Measurements from ENCODE around the gene CACNG5. TPM values are rescaled to one million over a fixed set of nuclear protein-coding genes. Genes with fewer than 3 reads are reported as not detected.

The CACNG5 gene
- total and polyA plus RNA-seq, 5 donors: not detected

DNA sequence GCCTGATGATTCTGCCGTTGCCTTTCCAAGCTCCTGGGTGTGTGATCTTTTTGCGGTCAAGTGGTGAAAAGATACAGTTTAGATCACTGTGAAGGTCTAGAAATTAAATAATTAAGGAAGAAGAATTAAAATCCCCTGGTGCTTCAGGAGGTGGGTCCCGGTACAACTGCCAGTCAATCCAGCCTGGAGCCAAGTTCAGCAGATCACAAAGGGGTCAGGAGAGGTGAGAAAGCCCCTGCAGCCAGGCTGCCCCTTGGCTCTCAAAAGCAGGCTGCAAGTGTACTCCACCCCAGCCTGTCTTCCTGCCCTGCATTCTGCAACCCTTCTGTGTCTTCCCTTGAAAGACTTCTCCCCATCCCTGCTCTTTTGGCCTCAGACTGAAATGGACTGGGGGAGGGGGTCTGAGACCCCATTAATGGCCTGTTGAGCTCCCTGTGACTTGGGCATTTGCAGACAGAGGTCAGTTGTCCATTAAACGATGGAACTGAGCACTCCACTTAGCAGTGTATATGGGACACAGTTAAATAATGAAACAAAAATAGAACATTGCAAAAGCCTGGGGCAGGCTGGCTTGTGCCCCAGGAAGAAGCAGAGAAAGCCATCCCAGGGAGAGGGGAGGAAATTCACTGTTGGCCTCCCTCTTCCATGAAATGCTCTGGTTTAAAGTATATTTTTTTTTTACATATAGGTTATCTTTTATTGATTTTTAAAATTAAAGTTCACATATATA lies 15.1 kb downstream of the CACNG5 start:
- peak in 1 of 3 donors; percentile 16 for DNase-seq
- peaks cover 3% of the 10 kb centered on the region for H3K4me1 ChIP-seq (ENCODE audit: control insufficient read depth, insufficient read depth, low read length)
- no peaks in the 10 kb centered on the region for H3K27me3 ChIP-seq (ENCODE audit: control insufficient read depth, insufficient read depth)
- no peaks in the 10 kb centered on the region for H3K9me3 ChIP-seq (ENCODE audit: control insufficient read depth, low read length)
- 63% methylated on average over 4 of the region's 4 CpGs for WGBS
- peak; percentile 41 to 78 for ATAC-seq
- no peak overlapping the region for H3K27ac ChIP-seq (ENCODE audit: low read length)
- intact Hi-C loops (cut with DNase I): no loop called here
- no peak overlapping the region for H3K4me3 ChIP-seq (ENCODE audit: low read length)

DNA sequence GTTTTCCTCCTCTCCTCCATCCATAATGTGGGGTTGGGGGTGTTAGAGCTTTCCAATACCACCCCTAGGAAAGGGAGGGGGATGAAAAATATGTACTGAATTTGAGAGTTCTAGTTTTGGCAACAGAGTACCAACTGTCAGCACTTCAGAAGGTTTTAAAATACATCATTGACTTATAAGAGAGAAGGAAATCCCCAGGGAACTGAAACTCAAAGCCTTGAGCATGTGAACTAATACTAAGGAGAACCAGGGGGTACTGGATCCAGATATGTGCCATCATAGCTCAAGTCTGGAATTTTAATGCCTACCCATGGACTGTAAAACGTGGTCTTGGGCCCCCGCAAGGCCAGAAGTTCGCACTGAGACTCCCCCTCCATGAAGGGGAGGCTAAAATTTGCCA lies 15.8 kb downstream of the CACNG5 start:
- no peak overlapping the region for H3K27ac ChIP-seq (ENCODE audit: low read length)
- no peak for DNase-seq
- no peak overlapping the region for H3K4me3 ChIP-seq (ENCODE audit: low read length)
- ATAC-seq: no peak
- WGBS: 67% methylated on average over 3 of the region's 3 CpGs
- H3K4me1 ChIP-seq (ENCODE audit: control insufficient read depth, insufficient read depth, low read length): peaks cover 3% of the 10 kb centered on the region
- H3K27me3 ChIP-seq (ENCODE audit: control insufficient read depth, insufficient read depth): no peaks in the 10 kb centered on the region
- intact Hi-C loops (cut with DNase I): no loop called here
- no peaks in the 10 kb centered on the region for H3K9me3 ChIP-seq (ENCODE audit: control insufficient read depth, low read length)

DNA sequence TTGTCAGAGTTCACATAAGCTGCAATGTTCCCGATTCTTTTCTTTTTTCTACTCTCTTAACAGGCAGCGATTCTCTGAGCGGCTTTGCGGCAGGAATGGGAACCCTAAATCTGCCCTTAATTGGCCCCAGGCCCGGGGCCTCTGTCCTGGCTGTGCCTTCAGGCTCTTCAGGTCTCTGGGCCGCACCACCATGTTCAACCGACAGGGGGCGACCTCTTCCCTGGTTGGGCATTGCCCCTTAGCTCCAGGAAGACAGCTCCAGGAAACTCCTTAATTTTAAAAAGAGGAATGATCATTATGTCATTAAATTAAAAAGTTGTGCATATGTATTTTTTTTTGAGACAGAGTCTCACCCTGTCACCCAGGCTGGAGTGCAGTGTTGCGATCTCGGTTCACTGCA lies 20.3 kb downstream of the CACNG5 start:
- DNase-seq (no peak), ATAC-seq (no peak)
- no peak overlapping the region for H3K27ac ChIP-seq (ENCODE audit: low read length)
- no peaks in the 10 kb centered on the region for H3K27me3 ChIP-seq (ENCODE audit: control insufficient read depth, insufficient read depth)
- 71% methylated on average over 10 of the region's 10 CpGs for WGBS
- intact Hi-C loops (cut with DNase I): no loop called here
- no peak overlapping the region for H3K4me3 ChIP-seq (ENCODE audit: low read length)
- no peaks in the 10 kb centered on the region for H3K4me1 ChIP-seq (ENCODE audit: control insufficient read depth, insufficient read depth, low read length)
- H3K9me3 ChIP-seq (ENCODE audit: control insufficient read depth, low read length): no peaks in the 10 kb centered on the region

DNA sequence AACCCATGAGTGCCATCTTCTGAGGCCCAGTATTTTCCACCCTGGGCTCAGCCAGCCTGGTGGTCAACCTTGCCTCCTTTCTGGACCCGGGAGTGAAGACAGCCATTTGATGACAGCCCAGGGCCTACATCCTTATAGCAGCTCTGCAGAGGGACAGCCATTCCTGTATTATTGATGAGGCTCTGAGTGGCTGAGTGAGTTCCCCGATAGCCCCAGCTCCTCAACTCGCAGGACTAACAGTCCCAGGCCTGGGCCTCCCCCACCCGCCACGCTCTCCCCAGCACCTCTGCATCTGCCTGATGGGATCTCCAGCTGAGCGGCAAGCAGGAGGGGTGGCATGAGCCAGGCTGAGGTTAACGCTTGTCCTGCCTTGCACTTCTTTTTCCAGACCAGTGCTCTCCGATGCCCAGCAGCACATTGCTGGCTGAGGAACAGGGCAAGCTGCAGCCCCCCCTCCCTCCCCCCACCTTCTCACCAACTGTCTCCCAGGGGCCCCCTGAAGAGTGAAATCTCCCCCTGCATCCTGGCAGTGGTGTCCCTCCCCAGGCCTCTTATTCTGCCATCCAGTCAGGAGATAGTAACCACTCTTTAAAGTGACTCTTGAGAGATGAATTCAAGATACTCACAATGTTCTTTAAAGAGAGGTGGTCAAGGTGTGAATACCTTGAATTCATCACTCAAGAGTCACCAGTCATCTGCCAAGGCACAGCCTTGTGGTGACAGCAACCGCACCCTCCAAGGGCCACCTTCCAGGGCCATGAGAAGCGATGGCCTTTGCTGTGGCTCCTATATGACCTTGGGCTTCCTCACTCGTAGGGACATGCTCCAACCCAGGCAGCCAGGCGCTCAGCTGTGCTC lies 23.5 kb downstream of the CACNG5 start:
- Histone ChIP-seq H3K4me1 (ENCODE audit: control insufficient read depth, insufficient read depth, low read length) (no peaks in the 10 kb centered on the region), H3K9me3 (ENCODE audit: control insufficient read depth, low read length) (no peaks in the 10 kb centered on the region), H3K4me3 (ENCODE audit: low read length) (no peak overlapping the region), H3K27ac (ENCODE audit: low read length) (no peak overlapping the region), H3K27me3 (ENCODE audit: control insufficient read depth, insufficient read depth) (no peaks in the 10 kb centered on the region)
- WGBS: 60% methylated on average over 12 of the region's 12 CpGs
- ATAC-seq (peak in 1 of 2 donors; percentile 45), DNase-seq (no peak)
- intact Hi-C loops (cut with DNase I): no loop called here

DNA sequence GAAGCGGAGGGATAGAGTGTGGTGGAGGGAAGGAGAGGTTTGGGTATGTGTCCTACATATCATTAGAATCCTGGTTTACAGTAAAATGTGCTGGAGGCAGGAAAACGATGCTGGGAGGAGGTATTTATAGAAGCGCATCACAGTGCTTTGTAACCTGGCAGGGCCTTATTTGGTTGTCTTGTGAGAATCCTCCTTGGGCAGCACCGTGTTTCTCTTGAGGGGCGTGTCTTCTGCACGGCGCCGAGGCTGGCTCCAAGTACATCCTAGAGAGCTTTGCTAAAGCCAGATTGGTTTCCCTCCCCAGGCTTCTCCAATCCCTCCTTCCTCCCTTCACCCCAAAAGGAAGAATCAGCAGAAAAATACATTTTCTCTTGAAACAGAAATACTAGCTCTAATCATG lies 24.4 kb downstream of the CACNG5 start:
- no peak for ATAC-seq
- Histone ChIP-seq H3K4me3 (ENCODE audit: low read length) (no peak overlapping the region), H3K27me3 (ENCODE audit: control insufficient read depth, insufficient read depth) (no peaks in the 10 kb centered on the region), H3K9me3 (ENCODE audit: control insufficient read depth, low read length) (no peaks in the 10 kb centered on the region), H3K4me1 (ENCODE audit: control insufficient read depth, insufficient read depth, low read length) (no peaks in the 10 kb centered on the region), H3K27ac (ENCODE audit: low read length) (no peak overlapping the region)
- intact Hi-C loops (cut with DNase I): no loop called here
- 66% methylated on average over 8 of the region's 8 CpGs for WGBS
- no peak for DNase-seq

DNA sequence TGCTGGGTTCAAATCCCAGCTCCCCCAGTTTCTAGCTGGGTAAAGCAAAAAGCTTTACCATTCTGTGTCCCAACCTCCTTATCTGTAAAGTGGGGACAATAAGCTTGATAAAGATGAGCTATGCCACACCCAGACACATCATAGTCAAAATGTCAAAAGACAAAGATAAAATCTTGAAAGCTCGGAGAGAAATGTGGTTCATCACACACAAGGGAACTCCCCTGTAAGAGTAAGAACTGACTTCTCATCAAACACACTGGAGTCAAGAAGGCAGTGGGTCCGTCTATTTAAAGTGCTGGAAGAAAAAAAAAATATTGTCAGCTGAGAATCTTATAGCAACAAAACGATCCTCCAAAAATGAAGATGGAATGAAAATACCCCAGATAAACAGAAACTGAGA lies 25.3 kb downstream of the CACNG5 start:
- DNase-seq (no peak), ATAC-seq (no peak)
- intact Hi-C loops (cut with DNase I): no loop called here
- no peaks in the 10 kb centered on the region for H3K27me3 ChIP-seq (ENCODE audit: control insufficient read depth, insufficient read depth)
- WGBS: 50% methylated on average over 3 of the region's 3 CpGs
- H3K27ac ChIP-seq (ENCODE audit: low read length): no peak overlapping the region
- no peak overlapping the region for H3K4me3 ChIP-seq (ENCODE audit: low read length)
- no peaks in the 10 kb centered on the region for H3K4me1 ChIP-seq (ENCODE audit: control insufficient read depth, insufficient read depth, low read length)
- no peaks in the 10 kb centered on the region for H3K9me3 ChIP-seq (ENCODE audit: control insufficient read depth, low read length)

DNA sequence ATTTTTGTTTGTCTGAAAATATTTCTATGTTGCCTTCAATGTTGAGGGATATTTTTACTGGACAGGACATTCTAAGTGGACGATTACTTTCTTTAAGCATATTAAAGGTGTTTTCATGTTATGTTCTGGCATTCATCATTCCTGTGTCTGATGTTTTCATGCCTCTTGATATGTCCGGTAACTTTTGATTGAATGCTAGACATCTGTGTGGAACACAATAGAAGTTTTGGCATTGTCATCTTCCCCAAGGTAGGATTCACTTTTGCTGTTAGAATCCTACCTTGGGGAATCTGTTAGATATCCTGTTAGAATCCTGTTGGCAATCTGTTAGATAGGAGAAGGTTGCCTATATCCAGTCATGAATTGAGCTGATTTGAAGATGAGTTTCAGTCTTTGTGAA lies 28.9 kb downstream of the CACNG5 start:
- DNase-seq (no peak), ATAC-seq (no peak)
- no peaks in the 10 kb centered on the region for H3K27me3 ChIP-seq (ENCODE audit: control insufficient read depth, insufficient read depth)
- H3K4me3 ChIP-seq (ENCODE audit: low read length): no peak overlapping the region
- no peaks in the 10 kb centered on the region for H3K9me3 ChIP-seq (ENCODE audit: control insufficient read depth, low read length)
- 90% methylated on average over 2 of the region's 2 CpGs for WGBS
- intact Hi-C loops (cut with DNase I): no loop called here
- no peaks in the 10 kb centered on the region for H3K4me1 ChIP-seq (ENCODE audit: control insufficient read depth, insufficient read depth, low read length)
- H3K27ac ChIP-seq (ENCODE audit: low read length): no peak overlapping the region

DNA sequence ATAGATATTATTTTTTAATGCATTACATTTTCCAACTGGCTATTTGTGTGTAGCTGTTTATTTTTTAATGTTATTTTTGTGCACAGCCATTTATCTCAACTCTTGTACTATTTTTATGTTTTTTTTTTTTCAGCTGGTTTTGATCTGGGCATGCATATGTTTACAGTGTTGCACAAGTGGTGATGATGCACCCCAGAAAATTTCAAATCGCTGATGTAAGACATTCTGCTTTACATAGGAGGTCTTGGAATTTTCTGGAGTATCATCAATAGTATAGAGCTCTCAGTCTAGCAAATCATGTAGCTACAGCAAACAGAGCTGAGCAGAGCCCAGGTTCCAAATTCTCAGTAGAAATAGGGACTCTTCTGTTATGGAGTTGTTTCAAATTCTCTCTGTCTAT lies 30.2 kb downstream of the CACNG5 start:
- no peak for DNase-seq
- no peaks in the 10 kb centered on the region for H3K27me3 ChIP-seq (ENCODE audit: control insufficient read depth, insufficient read depth)
- H3K4me3 ChIP-seq (ENCODE audit: low read length): no peak overlapping the region
- H3K27ac ChIP-seq (ENCODE audit: low read length): no peak overlapping the region
- no peak for ATAC-seq
- intact Hi-C loops (cut with DNase I): no loop called here
- peaks cover 2% of the 10 kb centered on the region for H3K9me3 ChIP-seq (ENCODE audit: control insufficient read depth, low read length)
- 90% methylated on average over 1 of the region's 1 CpG for WGBS
- no peaks in the 10 kb centered on the region for H3K4me1 ChIP-seq (ENCODE audit: control insufficient read depth, insufficient read depth, low read length)

DNA sequence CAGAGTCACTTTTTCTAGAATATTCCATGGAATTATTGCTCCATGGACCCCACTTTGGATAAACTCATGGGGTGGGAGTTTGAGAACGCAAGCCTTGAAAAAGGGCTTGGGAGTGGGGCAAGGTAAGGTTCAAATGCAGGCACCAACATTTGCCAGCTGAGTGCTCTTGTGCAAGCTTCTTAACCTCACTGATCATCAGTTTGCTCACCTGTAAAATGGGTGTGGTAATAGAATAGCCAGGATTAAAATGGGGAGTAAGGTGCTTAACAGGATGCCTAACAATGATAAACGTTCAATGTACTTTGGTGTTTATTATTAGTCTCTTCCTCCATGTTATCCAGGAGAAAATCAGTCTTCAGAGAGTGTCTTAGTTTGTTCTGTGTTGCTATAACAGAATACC lies 39.0 kb downstream of the CACNG5 start:
- Histone ChIP-seq H3K4me3 (ENCODE audit: low read length) (no peak overlapping the region), H3K27me3 (ENCODE audit: control insufficient read depth, insufficient read depth) (no peaks in the 10 kb centered on the region), H3K27ac (ENCODE audit: low read length) (no peak overlapping the region), H3K9me3 (ENCODE audit: control insufficient read depth, low read length) (peaks cover 4% of the 10 kb centered on the region), H3K4me1 (ENCODE audit: control insufficient read depth, insufficient read depth, low read length) (no peaks in the 10 kb centered on the region)
- ATAC-seq (no peak), DNase-seq (no peak)
- WGBS: 87% methylated on average over 2 of the region's 2 CpGs
- intact Hi-C loops (cut with DNase I): no loop called here

DNA sequence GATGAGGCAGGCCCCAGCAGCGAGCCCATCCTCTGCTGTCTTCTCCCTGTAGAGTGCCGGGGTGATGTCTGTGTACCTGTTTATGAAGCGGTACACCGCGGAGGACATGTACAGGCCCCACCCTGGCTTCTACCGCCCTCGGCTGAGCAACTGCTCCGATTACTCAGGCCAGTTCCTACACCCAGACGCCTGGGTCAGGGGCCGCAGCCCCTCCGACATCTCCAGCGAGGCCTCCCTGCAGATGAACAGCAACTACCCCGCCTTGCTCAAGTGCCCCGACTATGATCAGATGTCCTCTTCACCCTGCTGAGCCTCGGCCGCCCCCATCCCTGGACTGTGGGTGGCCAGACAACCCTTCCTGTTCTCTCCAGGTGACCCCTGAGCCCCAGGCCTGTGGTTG lies 50.0 kb downstream of the CACNG5 start:
- intact Hi-C loops (cut with DNase I): no loop called here
- Histone ChIP-seq H3K4me1 (ENCODE audit: control insufficient read depth, insufficient read depth, low read length) (no peaks in the 10 kb centered on the region), H3K4me3 (ENCODE audit: low read length) (no peak overlapping the region), H3K27ac (ENCODE audit: low read length) (no peak overlapping the region), H3K27me3 (ENCODE audit: control insufficient read depth, insufficient read depth) (no peaks in the 10 kb centered on the region), H3K9me3 (ENCODE audit: control insufficient read depth, low read length) (no peaks in the 10 kb centered on the region)
- DNase-seq: no peak
- 92% methylated on average over 16 of the region's 16 CpGs for WGBS
- no peak for ATAC-seq

DNA sequence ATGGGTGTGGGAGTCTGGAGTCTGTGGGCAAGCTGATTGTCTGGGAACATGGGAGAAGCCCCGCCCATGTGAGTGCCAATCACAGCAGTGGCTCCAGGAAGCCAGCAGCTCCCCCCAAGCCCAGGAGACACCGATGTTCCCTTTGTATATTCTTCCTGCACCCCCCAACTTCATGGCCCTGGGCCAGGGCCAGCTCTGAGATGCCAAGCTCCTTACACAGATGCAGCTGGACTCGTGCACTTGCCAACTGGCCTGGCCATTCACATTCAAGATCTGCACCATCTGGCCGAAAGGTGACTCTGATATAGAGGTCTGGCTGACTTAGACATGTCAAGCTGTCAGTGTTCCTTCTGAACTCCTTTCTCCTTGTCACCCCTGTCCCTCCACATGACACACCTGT lies 50.5 kb downstream of the CACNG5 start:
- no peaks in the 10 kb centered on the region for H3K4me1 ChIP-seq (ENCODE audit: control insufficient read depth, insufficient read depth, low read length)
- DNase-seq: peak in 1 of 3 donors; percentile 55
- WGBS: 48% methylated on average over 4 of the region's 4 CpGs
- H3K9me3 ChIP-seq (ENCODE audit: control insufficient read depth, low read length): no peaks in the 10 kb centered on the region
- H3K4me3 ChIP-seq (ENCODE audit: low read length): no peak overlapping the region
- peak in 1 of 2 donors; percentile 16 for ATAC-seq
- no peak overlapping the region for H3K27ac ChIP-seq (ENCODE audit: low read length)
- no peaks in the 10 kb centered on the region for H3K27me3 ChIP-seq (ENCODE audit: control insufficient read depth, insufficient read depth)
- intact Hi-C loops (cut with DNase I): no loop called here
